GM21528 (cell line): ENCODE data around the gene ENKUR.
"Not testable (repeated sequence)": the region's sequence is repeated elsewhere in the genome, so short reads cannot be mapped to it uniquely, and the experiment has no call there.

Experiments
- ATAC-seq: cut with Tn5 transposase; IDR thresholded peaks from one replicate; pipeline ENCODE4 v1.9.1; 2021; ENCODE audit warnings: mild to moderate bottlenecking, moderate library complexity; ENCODE audit not compliant: unreplicated experiment, low FRiP score

Gene ENKUR

DNA sequence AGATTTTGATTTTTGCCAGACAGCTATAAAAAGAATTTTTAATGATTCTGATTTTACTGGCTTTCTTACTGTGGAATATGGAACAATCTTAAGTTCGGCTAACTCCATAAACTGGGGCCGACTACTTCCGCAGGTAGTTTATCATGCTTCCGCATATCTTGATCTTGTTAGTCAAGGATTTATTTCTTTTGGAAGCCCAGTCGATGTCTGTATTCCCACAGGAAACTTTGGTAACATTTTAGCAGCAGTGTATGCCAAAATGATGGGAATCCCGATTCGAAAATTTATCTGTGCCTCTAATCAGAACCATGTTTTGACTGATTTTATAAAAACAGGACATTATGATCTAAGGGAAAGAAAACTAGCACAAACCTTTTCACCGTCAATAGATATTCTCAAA is 8.6 kb upstream of the ENKUR start:
- no peak for ATAC-seq

DNA sequence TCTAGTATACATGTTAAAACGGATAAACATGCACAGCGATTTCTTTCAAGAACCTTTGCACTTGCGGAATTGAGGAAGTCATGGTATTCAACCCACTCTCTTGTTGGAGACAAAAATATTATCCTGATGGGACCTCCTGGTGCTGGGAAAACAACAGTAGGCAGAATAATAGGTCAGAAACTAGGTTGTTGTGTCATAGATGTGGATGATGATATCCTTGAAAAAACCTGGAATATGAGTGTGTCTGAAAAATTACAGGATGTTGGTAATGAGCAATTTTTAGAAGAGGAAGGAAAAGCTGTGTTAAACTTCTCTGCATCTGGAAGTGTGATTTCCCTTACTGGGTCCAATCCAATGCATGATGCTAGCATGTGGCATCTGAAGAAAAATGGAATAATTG is 7.3 kb upstream of the ENKUR start:
- no peak for ATAC-seq

DNA sequence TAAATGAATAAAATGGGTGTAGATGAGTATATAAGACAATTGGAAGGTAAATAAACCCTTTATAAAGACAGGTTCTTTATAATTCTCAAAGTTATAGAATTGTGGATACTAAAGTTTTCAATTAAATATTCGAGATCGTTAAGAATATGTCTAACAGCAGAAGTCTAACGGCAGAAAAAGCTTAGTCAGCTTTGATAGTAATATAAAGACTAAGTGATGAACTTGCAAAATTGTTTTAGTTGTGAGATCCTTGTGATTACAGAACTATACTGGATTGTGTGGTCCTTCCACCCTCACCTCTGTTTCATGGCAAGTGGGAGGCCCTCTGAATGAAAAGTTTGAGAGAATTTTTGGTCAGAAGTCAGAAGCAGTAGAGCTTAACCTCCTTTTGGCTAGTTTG is 2.7 kb upstream of the ENKUR start:
- ATAC-seq = no peak

DNA sequence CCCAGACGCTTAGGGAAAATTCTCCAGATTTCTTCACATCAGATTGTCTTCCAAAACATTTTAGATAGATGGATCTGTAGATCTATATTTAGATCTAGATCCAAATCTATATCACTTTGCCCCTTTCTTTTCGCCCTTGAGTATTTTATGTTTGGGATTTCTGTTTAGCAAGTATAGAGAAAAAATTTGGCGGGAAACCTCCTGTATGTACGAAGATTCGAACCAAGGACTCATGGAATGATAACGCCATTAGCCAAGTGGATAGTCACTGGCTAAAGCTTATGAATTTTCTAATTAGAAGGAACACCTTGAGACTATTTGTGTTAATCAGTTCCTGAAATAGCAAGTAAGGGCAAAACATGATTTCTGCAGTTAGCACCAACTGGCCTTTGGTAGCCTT is 1.7 kb upstream of the ENKUR start:
- no peak for ATAC-seq

DNA sequence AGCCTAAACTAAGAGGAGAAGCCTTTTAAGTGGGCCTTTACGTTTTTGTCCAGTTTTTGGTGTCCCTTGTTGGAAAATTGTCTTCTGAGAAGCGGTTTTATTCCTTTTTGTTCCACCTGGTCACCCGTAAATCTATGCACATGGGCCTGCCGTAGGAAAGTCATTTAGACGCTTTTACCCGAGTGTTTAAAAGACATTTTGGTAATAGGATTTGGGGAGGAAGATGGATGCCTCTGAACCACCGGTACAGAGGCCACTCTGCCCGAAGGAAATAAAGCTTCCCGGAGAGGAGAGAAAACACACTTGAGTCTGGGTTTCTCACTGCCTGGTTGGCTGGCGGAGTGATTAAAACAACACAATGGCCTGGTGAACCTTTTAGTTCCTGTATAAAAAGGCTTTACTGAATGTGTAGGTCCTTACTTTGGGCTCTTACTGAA is 1.2 kb upstream of the ENKUR start:
- ATAC-seq = peak; percentile 14

DNA sequence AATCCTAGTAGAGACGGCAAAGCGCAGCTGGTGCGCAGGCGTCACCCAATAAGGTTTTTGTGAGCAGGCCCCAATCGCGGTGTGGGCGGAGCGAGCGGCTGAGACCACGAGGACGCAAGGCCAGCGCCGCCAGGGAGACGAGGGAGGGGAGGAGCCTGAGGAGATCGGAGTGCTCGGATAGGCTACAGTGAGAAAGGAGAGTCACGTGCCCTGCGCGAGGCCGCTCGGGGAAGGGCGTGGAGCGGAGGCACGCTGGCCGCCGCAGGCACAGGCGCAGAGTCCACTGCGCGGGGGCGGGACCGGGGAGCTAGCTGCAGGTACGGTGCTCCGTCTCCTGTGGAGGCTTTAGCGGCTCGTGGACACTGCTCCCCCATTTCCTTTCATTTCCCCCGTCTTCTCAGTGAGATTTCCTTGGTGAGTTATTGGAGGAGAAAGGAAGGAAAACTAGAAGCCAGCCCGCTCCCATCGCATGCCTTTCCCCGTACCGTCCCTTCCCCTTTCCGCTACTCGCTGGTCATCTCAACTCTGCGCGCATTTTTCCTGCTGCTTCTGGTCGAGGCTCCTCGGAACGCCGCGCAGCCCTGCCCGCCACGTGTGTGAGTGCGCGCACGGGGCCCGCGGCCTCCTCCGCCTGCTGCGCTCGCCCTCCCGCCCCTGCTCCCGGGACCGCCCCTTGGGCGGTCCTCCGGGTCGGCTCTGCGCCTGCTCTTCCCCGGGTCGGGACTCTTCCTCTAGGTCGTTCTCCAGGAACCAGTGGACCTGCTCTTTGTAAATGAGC is 607 bp upstream of the ENKUR start, which contains the start of gene THNSL1:
TSS of gene THNSL1 (plus strand) at position 237 of the 778 bp plus-strand sequence. CDS start 6,612 bp downstream, outside the sequence.
- peak; percentile 99 for ATAC-seq

DNA sequence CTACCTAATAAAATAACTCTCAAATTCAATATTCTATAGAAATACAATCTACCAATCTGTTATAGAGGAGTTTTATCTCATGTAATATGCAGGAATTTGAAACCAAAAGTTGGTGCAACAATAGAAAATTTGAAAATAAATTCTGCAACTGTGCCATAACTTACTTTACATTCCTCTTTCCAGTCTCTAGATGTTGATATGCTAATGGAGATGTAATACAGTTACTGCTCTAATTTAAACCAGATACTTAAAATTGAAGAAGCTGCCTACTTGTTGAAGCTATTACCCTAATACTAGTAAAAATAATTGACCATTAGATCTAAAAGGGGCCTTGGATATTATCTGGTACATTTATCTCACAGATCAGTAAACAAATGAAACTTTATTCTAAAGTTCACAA is 1.4 kb downstream of the ENKUR start:
- no peak for ATAC-seq

DNA sequence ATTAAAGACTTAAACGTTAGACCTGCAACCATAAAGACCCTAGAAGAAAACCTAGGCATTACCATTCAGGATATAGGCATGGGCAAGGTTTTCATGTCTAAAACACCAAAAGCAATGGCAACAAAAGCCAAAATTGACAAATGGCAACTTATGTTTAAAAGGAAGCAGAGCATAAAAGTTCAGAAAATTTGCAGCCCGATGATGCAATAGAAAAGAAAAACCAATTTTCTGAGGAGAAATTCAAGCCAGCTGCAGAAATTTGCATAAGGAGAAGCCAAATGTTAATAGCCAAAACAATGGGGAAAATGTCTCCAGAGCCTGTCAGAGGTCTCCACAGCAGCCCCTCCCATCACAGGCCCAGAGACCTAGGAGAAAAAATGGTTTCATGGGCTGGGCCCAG is 4.4 kb downstream of the ENKUR start:
- ATAC-seq = not testable (repeated sequence)

DNA sequence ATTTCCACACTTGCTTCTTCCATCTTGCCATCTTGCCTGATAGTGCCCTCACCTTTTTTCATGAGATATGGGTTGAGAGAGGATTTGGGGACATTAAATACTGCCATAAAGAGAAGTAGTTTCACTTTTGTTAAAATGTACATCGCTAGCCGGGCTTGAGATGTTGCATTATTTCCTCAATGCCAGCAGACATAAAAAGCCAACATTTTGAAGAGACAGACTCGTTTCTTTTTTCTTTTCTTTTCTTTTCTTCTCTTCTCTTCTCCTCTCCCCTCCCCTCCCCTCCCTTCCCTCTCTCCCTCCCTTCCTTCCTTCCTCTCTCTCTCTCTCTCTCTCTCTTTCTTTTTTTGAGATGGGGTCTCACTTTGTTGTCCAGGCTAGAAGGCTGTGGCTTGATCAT is 17.9 kb downstream of the ENKUR start:
- no peak for ATAC-seq

DNA sequence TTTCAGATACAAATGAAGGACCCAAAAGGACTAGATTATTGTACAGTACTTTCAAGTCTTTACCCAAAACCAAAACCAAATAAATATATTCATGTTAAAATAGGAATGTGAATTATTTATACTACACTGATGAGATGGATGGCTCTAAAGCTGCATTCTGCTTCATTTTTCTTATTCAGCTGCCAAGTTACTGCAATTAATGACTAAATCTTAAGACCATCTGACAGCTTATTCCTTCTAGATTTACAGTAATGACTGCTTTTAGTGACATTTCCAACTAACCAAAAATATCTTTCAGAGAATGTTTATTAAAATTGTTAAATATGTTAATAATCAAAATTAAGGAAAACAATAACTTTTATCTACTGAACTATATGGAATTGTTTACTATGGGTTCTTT is 20.9 kb downstream of the ENKUR start:
- no peak for ATAC-seq

DNA sequence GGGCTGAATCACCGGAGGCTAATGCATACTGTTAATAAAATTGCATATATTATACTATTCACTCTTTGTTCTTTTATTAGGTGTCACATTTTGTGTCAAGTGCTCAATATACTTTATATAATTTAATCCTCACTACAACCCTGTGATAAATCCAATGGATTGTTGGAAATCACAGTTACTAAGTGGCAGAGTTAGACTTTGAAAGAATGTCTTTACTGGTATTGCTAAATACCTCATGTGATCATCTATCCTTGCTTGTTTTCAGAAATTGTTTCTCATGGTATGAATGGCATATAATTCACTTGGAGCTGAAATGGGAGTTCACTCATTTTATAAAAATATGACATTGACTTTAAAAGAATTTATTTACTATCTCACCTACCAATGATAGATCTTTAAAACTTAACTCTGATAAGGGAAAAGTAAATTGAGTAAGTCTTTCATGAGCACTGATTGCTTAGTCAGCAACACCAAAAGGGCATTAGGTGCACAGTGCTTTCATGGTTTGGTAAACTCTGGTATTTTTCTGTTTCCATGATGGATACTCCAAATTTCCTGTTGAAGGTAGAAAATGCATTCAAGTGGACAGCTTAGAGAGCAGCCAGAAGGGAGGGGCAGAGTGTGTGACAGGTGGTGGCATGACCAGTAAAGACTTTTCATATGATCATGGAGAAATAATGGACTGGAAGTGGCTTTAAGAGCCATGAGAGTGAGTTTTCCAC is 22.6 kb downstream of the ENKUR start:
- ATAC-seq = no peak

DNA sequence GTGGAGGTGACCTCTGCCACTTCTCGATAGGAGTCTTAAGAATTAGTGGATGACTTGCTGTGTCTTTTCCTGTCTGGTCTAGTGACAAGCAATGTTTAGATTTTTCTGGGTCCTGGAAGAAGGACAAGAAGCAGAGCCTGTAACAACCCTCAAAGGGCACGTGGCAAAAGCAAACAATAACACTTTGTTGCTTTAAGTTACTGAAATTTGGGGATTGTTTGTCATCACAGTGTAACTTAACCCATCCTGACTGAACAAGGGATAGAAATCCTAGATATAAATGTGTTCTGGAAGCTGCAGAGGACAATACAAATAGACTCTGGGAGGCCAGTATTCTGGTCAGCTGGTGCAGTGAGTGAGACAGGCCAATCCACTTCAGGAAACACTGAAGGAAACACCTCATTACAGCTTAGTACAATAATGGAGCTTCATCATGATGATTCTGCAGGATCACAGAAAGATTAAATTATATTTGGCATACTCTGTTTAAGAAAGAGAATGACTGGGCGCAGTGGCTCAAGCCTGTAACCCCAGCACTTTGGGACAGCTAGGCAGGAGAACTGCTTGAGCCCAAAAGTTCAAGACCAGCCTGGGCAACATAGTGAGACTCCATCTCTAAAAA is 23.3 kb downstream of the ENKUR start:
- ATAC-seq = no peak

DNA sequence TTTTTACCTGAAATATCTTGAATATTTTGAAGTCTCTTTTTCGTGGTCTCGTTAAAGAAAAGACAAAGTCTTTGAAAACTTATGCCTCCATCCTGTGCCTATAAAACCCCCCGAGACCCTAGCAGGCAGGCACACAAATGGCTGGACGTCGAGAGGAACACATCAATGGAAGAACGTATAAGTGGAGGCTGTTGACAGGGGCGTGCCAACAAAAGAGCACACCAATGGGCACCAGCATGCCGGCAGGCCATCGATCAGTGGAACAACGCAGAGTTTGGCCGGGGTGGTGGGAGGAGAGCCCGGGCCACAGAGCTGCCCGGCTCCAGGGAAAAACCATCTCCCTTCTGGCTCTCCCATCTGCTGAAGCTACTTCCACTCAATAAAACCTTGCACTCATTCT is 24.7 kb downstream of the ENKUR start:
- ATAC-seq = no peak

DNA sequence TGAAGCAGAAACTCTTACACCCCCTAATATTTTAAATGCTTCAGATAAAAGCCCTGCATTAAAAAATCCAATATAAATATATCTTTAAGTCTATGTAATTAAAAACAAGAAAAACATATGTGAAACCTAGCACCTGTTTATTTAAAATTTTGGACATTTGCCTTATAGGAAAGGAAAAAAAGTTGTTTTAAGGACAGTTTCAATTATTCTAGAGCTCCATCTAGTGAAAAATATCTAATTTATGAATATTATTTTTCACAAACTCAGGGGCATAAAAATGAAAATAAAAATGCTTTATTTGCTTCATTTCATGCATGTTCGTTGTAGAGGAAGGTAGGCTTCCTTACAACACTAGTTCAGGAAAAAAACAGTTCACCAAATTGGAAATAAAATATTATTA is 26.1 kb downstream of the ENKUR start:
- no peak for ATAC-seq

DNA sequence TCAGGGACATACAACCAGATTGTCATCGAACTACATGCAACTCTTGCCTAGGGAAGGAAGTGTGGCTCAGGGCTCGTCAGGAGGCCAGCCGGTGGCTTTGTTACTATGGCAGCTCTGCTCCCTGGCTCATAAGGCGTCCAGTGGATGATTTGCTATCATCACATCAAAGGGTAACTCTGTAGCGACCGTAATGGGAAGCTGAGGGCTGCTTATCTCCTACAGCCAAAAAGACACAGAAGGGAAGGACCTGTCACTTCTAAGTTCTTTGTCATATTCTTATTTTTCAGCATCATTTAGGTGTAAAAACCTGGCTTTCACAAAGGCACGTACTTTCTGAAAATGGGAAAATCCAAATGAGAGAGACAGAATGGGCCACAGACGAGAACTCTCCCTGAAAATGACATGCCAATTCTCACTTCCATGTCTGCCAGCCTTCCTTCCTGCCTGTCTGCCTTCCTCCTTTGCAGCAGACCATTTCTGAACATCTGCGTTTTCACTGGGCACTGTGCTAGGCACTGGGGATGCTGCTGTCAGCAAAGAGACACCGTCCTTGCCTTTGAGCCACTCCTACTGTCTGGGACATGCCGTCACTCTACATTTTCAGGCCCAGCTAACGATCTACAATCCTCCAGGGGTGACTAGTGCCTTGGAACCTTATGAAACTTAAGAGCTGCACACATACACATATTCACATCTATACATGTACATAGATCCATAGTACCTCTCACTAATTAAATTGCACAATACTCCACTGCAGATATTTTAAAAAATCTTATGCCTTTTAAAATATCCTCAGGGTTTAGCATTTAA is 26.9 kb downstream of the ENKUR start:
- ATAC-seq = no peak

DNA sequence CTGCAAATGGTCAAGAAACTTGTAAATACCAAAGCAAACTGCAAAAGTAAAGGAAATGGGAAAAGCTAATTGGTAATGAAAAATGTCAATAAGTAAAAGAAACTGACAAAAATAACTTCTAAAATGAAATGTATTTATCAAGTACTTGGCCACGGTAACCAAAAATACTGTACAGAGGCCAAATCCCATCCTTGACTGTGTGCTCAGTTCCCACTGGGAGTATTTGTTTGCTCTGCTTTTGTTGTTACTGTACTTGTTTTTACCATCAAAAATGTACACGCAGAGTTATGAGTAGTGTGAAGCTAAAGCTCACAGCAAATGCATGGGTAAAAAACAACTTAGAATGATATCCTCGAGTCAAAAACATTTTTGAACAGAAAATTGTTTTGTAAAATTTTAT is 31.1 kb downstream of the ENKUR start:
- no peak for ATAC-seq

DNA sequence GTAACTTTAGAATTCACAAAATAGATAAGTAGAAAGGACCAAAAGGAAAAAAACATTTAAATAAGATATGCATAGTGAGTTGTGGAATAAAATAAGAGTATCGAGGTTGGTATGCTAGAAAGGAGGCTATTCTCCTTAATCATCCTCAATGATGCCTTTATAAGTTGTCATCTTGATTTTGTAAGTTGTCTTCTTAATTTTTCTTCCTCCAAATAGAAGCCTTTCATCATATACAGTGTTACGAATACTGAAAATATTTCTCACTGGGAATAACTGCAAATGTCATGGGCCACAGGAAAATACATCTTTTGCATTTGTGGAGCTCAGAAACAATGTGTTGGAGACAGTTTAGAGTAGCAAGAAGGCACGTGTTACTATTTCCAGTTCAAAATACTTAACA is 32.0 kb downstream of the ENKUR start:
- ATAC-seq = no peak

DNA sequence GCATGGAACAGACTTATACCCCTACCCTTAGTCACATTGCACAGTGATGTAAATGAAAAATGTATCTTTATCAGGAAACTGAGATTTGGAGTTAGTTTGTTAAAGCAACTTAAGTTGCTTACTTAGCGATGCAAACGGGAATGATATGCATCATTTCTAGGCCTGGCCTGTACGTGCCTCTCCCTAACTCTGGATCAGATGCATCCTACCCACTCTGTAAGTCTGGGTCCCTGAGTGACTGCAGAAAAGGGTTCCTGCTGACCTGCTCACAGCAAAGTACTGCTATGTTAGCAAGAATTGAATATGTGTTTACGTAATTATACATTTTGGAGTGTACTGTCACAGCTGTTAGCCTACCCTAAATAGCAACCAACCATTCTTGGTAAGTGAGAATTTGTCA is 32.8 kb downstream of the ENKUR start:
- no peak for ATAC-seq

DNA sequence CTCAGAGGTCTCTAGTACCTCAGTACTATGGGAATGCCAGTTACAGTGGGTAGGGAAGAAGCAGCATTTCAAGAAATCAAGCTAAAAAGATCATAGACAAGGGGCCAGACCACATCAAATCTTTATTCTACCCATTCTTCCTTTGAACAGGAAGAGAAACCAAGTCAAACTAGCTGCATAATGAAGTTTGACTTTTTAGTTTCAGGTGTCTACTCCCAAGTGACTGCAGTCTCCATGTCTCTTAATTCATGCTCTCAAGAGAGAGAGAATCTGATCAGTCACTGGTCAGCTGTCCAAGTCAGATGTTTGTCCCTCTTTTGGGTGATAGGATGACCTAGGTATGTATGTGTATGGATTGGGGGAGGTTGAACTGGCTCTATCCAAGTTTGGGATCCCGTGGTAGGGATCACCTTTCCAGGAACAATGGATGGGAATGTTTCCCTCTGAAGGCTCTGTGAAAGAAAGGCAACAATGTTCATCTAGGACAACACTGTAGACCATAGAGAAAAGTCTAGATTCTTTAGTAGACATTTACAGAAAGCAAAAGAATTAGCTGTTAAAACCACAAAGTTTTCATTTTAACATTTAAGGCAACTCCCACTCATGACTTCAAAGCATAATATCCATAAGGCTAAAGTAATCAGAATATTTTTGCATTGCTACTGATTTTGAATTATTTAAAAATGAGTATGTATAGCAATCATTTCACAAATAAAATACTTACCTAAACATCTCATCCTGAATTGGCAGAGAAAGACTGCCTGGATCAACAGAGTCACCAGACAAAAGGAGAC is 33.4 kb downstream of the ENKUR start:
- ATAC-seq = peak; percentile 61

DNA sequence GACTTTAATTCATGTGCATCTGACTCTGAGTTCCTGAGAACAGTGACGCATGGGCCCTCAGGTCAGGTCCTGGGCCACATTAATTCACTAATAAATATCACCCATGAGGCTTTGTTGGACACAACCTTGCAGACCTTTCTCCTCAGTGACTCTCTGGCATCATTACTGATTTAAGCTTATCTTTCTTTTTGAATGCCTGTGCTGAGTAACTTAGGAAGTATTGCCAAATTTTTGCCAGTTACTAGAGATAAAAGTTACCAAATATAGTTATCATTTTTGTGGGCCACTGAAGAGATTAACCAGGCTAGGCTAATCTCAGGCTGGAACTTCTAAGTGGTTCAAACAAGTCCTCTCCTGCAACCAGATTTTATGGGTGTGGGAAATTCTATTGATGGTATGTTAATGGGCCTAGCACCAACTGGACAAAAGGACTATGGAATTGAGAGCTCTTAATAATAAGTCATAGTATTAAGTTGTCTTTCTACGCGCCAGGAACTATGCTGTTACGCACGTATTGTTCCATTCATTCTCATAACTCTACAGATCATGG is 34.7 kb downstream of the ENKUR start:
- no peak for ATAC-seq
